Fibroblast of villous mesenchyme (primary cell): ENCODE results near the gene LRIG3. TPM values are rescaled to one million over a fixed set of nuclear protein-coding genes. Genes with fewer than 3 reads are reported as not detected.
A peak's percentile ranks its signal among the peaks of the same experiment; 100 is the strongest.

Experiments used
- DNase-seq: peaks from one replicate; pipeline ENCODE4 v3.0.0-alpha.2; 2010; ENCODE audit warnings: low read depth
- H3K4me3 ChIP-seq: 2 replicates; pipeline ENCODE4 v1.5.1; 2011; ENCODE audit warnings: low read depth, mild to moderate bottlenecking, low read length
- total RNA-seq: library from RNA; depleted of rRNA; stranded (reverse); fragments of >200 nt; gene quantifications from 2 replicates; pipeline ENCODE4 v1.2.3, GENCODE V29; 2012
- TF ChIP-seq, protein P1 (sequence below): IDR thresholded peaks from 2 replicates; pipeline ENCODE4 v1.5.1; 2012; ENCODE audit warnings: low read depth, mild to moderate bottlenecking, low read length; ENCODE audit not compliant: insufficient read depth

Gene LRIG3
- total RNA-seq, 1 donor: 97.2 TPM

DNA sequence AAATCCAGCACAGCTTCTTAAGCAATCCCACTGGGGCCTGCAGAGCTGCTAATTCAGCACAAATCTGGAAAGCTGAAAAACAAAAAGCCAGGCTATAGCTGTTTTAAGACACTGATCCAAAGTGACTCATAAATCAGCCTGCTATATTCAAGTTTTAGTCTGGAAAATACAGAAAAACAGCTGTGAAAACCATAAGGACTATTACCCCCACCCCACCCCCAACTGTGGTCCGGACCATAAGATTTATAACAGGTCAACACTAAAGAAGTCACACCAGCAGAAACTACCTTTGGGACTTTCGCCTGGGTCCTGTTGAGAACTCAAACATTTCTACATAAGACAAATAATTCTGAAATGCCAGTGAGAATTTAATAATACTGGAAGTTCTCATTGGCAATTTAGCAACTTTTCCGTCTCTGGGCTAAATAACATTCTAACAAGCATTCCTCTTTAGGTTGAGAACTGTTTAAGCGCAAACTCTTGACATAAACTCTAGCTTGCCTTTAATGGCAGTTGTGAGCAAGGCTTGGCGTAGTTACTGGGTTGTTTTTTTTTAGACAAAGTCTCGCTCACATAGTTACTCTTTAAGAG lies 3.3 kb downstream of the LRIG3 start:
- DNase-seq: peak; percentile 88
- peak overlapping the region; percentile 95 for H3K4me3 ChIP-seq
- TF ChIP-seq, protein P1, sequence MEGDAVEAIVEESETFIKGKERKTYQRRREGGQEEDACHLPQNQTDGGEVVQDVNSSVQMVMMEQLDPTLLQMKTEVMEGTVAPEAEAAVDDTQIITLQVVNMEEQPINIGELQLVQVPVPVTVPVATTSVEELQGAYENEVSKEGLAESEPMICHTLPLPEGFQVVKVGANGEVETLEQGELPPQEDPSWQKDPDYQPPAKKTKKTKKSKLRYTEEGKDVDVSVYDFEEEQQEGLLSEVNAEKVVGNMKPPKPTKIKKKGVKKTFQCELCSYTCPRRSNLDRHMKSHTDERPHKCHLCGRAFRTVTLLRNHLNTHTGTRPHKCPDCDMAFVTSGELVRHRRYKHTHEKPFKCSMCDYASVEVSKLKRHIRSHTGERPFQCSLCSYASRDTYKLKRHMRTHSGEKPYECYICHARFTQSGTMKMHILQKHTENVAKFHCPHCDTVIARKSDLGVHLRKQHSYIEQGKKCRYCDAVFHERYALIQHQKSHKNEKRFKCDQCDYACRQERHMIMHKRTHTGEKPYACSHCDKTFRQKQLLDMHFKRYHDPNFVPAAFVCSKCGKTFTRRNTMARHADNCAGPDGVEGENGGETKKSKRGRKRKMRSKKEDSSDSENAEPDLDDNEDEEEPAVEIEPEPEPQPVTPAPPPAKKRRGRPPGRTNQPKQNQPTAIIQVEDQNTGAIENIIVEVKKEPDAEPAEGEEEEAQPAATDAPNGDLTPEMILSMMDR: no peak

DNA sequence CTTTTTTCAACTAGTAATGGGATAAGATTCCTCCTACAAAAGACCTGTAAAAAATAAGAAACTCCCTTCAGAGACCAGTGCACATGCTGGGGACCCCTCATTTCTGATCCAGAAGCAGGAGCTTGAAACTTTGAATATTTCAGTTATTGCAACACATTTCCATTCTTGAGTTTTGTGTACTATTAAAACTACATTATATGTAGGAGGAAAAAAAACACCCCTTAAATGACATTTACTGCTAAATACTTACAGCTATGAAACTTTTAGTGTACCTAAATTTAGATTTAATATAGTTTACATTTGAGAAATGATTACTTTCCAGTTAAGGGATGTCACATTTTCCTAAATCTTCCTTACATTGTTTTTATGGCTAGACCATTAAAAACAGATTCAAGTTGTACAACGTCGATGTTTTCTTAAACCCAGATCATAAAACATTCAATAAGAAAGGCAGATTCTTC lies 4.1 kb downstream of the LRIG3 start:
- H3K4me3 ChIP-seq: peak overlapping the region; percentile 95
- TF ChIP-seq, protein P1: no peak
- DNase-seq: peak; percentile 69

DNA sequence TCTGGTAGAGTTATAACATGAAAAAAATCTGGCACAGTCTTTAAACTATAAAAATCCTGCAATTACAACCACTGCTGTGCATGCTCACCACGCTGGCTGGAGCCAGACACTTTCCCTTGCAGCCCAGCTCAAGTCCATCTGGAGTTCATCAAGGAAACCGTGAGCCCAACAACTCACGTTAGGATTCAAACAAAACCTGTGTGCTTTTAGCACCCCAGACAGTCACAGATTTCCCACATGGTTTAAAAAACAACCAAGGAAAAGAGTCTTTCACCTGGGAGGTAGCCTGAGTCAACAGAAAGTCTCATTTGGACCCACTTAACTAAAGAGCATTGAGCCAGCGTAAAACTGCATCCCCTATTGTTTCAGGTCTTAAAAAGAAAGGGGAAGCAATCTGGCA lies 4.7 kb downstream of the LRIG3 start:
- TF ChIP-seq, protein P1: no peak
- peak overlapping the region; percentile 95 for H3K4me3 ChIP-seq
- peak; percentile 89 for DNase-seq

DNA sequence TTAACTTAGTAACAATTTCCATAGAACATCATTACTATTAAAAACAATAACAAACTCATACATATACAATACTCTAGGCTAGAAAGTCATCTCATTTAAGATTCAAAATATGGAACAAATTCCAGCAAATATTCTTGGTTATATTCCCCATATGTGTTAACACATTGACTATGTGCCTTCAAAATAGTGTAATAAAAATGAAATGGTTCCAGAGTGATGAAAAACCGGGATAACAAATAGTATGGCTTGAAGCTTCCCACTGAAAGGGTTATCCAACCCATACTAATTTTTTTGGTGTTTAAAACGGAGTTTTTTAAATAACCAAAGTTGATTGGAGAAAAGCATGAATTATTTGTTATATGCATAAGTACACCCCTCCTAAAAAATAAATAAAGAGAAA lies 5.3 kb downstream of the LRIG3 start:
- DNase-seq: no peak
- TF ChIP-seq, protein P1: no peak
- no peak overlapping the region for H3K4me3 ChIP-seq

DNA sequence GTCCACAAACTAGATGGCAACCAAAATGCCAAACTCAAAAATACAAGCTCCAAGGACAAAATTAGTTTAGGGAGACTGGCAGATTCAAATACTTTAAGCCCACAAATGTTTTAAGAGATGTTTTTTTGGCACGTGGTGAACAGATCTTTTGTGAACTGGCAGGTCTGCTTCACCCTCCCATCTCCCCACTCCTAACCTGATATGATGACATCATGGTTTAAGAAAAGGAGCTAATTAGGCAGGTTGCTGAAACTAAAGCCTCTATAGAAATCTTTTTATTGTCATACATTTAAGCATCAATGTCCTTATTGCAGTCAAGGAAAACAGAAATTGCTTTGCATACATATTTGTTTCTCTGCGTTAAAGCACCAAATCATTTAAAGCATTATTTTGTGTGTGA lies 5.8 kb downstream of the LRIG3 start:
- DNase-seq: no peak
- TF ChIP-seq, protein P1: no peak
- H3K4me3 ChIP-seq: no peak overlapping the region

DNA sequence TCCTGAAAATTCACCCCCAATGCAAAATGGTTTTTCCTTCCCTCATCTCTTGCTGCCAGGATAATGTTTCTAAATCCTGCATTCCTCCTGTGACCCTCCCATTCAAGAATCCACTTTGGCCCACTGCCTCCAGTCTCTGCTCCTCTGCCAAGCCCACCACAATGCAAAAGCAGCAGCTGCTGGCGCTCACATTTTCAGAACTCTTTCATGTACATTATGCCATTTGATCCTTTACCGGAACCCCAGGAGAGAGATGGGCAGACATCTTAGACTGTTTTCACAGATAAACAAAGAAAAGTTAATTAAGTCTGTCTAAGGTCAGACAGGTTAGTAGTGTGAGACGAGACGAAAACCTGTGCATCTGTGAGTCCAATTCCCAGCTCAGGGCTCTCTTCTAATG lies 12.9 kb downstream of the LRIG3 start:
- TF ChIP-seq, protein P1: no peak
- DNase-seq: no peak
- H3K4me3 ChIP-seq: no peak overlapping the region

DNA sequence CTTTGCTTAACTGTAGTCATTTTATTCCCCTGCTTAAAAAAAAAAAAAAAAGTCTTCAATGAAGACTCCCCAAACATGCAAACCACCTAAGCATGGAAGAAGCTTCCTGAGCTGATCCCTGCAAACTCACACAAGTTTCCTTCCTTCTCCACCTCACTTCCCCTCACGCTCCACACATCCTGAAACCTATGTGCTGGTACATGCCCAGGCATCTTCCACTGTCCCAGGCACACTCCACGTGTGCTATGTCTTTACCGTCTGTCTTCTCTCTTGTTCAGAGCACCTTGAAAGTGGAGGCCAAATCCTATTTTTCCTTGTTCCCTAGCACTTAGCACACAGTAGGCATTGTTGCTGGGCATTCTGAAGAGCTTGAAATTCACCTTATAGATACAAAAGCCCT lies 13.4 kb downstream of the LRIG3 start:
- TF ChIP-seq, protein P1: no peak

More for the DNA sequence above, 13.4 kb downstream of the LRIG3 start:
- DNase-seq: no peak
- no peak overlapping the region for H3K4me3 ChIP-seq
